SH-SY5Y (cell line): ENCODE measurements around the gene LRMDA.

Source experiments
- GATA2 ChIP-seq: IDR thresholded peaks from 2 replicates; pipeline ENCODE4 v1.6.1; 2011; ENCODE audit warnings: mild to moderate bottlenecking, low read depth, low read length
- GATA3 ChIP-seq: IDR thresholded peaks from 2 replicates; pipeline ENCODE4 v1.6.1; 2011; ENCODE audit warnings: low read depth, mild to moderate bottlenecking, low read length, moderate library complexity

DNA sequence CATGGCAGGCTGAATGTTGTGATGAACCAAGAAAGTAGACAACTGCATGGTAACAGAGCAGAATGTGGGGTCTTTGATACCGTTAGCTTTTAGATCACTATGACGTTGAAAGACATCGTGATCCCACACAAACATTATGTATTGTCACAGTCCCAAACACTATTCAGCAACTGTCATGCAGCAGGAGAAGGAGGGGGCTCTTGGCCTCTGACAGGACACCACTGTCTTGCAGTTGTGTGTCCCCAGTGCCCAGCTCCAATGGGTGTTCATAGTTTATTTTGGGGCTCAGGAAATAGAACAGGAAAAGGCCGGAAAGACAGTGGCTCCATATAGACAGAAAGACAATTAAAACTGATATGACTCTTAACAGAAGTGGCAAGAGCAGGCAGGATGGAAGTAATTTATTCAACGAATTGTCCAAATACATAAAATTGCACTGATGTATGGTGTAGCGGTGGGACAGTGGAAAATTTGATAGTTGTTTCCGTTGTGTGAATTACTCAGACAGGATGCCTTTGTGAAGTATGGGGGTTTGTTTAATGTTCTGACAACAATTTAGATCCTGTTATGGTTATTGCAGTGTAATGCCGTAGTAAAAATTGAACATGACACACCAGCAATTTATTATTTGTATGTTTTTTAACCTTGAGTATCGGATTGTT, 292.0 kb downstream of the LRMDA start:
- TF ChIP-seq GATA2 (no peak), GATA3 (no peak)
